Measurements from ENCODE around the gene LAMTOR5.

DNA sequence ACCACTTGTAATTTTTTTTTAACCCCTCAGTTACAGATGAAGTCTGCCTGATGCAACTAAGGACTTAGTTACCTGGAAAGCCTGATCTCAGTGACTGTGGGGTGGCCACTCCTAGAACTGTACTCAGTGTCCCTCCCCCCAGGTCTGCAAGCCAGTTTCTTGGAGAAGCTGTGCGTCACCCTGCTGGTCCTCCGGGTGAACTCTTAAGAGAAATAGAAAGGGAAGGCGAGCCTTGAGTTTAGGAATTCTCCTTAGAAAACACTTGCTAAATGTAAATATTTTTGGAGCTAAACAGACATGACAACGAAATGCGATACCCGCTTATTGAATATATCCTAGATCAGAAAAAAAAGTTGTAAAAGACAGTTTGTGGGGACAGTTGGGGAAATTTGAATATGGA, 17.4 kb downstream of the LAMTOR5 start:
- no peak for TF ChIP-seq CTCF (conservative IDR thresholded peaks at IDR 0.05; ENCODE audit: low read length)
- no peak for TF ChIP-seq EZH2phosphoT487 (IDR thresholded peaks at IDR 0.05; ENCODE audit: borderline replicate concordance, low read depth, low read length)
